K562 (cell line): ENCODE measurements around the gene HOXB6. TPM values are rescaled to one million over a fixed set of nuclear protein-coding genes. Genes with fewer than 3 reads are reported as not detected.

Source experiments
- DDX20 ChIP-seq: fragments of 450-650 bp; IDR thresholded peaks from 2 replicates; pipeline ENCODE4 v1.6.1; 2016; ENCODE audit warnings: missing genetic modification characterization, low read depth, mild to moderate bottlenecking, missing compliant biosample characterization, moderate library complexity
- GABPB1 ChIP-seq: sonication (generic); formaldehyde crosslinking; IDR thresholded peaks from 2 replicates; pipeline ENCODE4 v1.8.0; 2022; ENCODE audit warnings: mild to moderate bottlenecking, missing genetic modification reagents
- MIER1 ChIP-seq: fragments of 450-650 bp; IDR thresholded peaks from 2 replicates; pipeline ENCODE4 v1.6.1; 2016; ENCODE audit warnings: antibody characterized with exemption, mild to moderate bottlenecking, low read depth
- PTRF ChIP-seq: fragments of 450-650 bp; IDR thresholded peaks from 2 replicates; pipeline ENCODE4 v1.6.1; 2016; ENCODE audit warnings: mild to moderate bottlenecking, missing genetic modification characterization, missing compliant biosample characterization
- SOX6 ChIP-seq: fragments of 450-650 bp; IDR thresholded peaks from 2 replicates; pipeline ENCODE4 v1.6.1; 2014; ENCODE audit warnings: mild to moderate bottlenecking
- polyA plus RNA-seq, 8 experiments: library from polyadenylated mRNA; depleted of rRNA in 4 of 8; stranded (reverse) in 5 of 8; unstranded in 3 of 8; fragments of >200 nt; fragmentation: Nextera tagmentation in 2 of 8; fragmentation: Illumina TruSeq in 1 of 8; extraction: Ambion mirVana in 2 of 8; extraction: Trizol in 1 of 8; gene quantifications; 2 replicates each; pipeline versions ENCODE4 v1.2.1 to v1.2.3, GENCODE V29; 2011 to 2014; ENCODE audit warnings: inconsistent platforms in 1 of 8, missing spikeins in 1 of 8
- total RNA-seq, 7 experiments: library from RNA; depleted of rRNA in 6 of 7; stranded (reverse); fragments of >200 nt in 6 of 7; fragmentation: Illumina TruSeq in 2 of 7; extraction: Trizol in 2 of 7; gene quantifications; 2 replicates each; pipeline versions ENCODE4 v1.2.1 to v1.2.3, GENCODE V29; 2011 to 2021; ENCODE audit warnings: low replicate concordance in 1 of 7
- TF ChIP-seq, protein P1 (sequence below), 3 experiments: IDR thresholded peaks in 2 of 3; conservative IDR thresholded peaks in 1 of 3; 2 replicates each; pipeline ENCODE4 v1.5.1; 2011 to 2012; ENCODE audit warnings: low read length in 3 of 3, mild to moderate bottlenecking in 3 of 3, control low read depth in 2 of 3, improper control_type of control experiment in 1 of 3, inconsistent platforms in 1 of 3, low read depth in 1 of 3, mixed read lengths in 1 of 3, moderate library complexity in 1 of 3; ENCODE audit not compliant: insufficient read depth in 2 of 3
- TF ChIP-seq, protein P2 (sequence below): fragments of 450-650 bp; IDR thresholded peaks from 2 replicates; pipeline ENCODE4 v1.6.1; 2016; ENCODE audit warnings: mild to moderate bottlenecking, moderate library complexity
- TF ChIP-seq, protein P3 (sequence below): fragments of 250-450 bp; sonication (Bioruptor Pico); IDR thresholded peaks from 2 replicates; pipeline ENCODE4 v1.5.0; 2020; ENCODE audit warnings: mild to moderate bottlenecking, borderline replicate concordance
- TF ChIP-seq, protein P4 (sequence below): IDR thresholded peaks from 2 replicates; pipeline ENCODE4 v1.6.1; 2014; ENCODE audit warnings: antibody characterized with exemption

HOXB6 gene
- total and polyA plus RNA-seq, 9 of the 15 experiments (the other 6 are each of a cell fraction or from before 2014, with no cell fraction given), result 1.2 to 14.8 (median 4.9) TPM

DNA sequence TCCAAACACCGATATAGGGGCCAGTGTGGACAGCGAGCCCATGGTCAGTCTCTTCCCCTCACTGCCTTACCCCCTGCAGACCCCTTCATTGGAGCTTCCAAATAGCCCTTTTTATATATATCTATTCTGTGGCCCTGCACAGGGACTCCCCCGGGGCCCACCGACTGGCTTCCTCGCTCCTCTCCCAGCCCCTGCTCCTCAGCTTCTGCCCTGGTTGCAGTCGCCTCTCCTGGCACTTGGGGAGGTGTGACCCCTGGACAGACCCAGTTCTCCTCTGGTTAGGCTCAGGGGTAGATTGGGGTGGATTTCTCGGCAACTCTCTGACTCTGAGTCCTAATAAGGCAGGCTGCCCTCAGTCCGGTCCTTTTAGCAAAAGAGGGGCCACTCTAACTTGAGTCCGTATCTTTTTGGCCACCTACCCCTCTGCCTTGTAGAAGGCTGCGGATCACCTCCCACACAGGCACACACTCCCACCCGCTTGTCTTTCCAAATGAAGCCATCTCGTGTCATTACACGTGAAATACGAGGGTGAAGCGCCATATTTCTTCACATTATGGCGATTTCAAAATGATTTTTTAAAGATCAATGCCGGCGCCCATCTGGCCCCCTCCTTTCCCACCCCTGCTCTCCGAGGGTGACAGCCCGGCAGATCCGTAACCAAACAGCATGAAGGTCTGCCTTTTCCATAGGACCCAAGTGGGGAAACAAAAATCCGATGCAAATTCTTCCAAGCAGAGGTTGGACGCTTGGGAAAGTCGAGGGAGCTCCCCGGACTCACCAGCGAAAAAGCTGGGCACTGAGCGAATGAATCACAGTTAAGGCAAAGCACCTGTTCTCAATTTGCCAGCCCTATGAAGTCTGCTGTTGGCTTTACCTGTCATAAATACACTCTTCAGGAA, 23.1 kb upstream of the HOXB6 start (continued):
- TF ChIP-seq, protein P1, sequence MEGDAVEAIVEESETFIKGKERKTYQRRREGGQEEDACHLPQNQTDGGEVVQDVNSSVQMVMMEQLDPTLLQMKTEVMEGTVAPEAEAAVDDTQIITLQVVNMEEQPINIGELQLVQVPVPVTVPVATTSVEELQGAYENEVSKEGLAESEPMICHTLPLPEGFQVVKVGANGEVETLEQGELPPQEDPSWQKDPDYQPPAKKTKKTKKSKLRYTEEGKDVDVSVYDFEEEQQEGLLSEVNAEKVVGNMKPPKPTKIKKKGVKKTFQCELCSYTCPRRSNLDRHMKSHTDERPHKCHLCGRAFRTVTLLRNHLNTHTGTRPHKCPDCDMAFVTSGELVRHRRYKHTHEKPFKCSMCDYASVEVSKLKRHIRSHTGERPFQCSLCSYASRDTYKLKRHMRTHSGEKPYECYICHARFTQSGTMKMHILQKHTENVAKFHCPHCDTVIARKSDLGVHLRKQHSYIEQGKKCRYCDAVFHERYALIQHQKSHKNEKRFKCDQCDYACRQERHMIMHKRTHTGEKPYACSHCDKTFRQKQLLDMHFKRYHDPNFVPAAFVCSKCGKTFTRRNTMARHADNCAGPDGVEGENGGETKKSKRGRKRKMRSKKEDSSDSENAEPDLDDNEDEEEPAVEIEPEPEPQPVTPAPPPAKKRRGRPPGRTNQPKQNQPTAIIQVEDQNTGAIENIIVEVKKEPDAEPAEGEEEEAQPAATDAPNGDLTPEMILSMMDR (IDR thresholded peaks at IDR 0.05 in 2 of 3, conservative IDR thresholded peaks at IDR 0.05 in 1 of 3; ENCODE audit: insufficient read depth in 2 of 3, low read depth in 1 of 3, low read length in 3 of 3), result no peak
- no peak; the same call in 1 of the 2 replicates for TF ChIP-seq GABPB1 (CRISPR knock-in tag)
- no peak for TF ChIP-seq MIER1
- TF ChIP-seq, protein P2, sequence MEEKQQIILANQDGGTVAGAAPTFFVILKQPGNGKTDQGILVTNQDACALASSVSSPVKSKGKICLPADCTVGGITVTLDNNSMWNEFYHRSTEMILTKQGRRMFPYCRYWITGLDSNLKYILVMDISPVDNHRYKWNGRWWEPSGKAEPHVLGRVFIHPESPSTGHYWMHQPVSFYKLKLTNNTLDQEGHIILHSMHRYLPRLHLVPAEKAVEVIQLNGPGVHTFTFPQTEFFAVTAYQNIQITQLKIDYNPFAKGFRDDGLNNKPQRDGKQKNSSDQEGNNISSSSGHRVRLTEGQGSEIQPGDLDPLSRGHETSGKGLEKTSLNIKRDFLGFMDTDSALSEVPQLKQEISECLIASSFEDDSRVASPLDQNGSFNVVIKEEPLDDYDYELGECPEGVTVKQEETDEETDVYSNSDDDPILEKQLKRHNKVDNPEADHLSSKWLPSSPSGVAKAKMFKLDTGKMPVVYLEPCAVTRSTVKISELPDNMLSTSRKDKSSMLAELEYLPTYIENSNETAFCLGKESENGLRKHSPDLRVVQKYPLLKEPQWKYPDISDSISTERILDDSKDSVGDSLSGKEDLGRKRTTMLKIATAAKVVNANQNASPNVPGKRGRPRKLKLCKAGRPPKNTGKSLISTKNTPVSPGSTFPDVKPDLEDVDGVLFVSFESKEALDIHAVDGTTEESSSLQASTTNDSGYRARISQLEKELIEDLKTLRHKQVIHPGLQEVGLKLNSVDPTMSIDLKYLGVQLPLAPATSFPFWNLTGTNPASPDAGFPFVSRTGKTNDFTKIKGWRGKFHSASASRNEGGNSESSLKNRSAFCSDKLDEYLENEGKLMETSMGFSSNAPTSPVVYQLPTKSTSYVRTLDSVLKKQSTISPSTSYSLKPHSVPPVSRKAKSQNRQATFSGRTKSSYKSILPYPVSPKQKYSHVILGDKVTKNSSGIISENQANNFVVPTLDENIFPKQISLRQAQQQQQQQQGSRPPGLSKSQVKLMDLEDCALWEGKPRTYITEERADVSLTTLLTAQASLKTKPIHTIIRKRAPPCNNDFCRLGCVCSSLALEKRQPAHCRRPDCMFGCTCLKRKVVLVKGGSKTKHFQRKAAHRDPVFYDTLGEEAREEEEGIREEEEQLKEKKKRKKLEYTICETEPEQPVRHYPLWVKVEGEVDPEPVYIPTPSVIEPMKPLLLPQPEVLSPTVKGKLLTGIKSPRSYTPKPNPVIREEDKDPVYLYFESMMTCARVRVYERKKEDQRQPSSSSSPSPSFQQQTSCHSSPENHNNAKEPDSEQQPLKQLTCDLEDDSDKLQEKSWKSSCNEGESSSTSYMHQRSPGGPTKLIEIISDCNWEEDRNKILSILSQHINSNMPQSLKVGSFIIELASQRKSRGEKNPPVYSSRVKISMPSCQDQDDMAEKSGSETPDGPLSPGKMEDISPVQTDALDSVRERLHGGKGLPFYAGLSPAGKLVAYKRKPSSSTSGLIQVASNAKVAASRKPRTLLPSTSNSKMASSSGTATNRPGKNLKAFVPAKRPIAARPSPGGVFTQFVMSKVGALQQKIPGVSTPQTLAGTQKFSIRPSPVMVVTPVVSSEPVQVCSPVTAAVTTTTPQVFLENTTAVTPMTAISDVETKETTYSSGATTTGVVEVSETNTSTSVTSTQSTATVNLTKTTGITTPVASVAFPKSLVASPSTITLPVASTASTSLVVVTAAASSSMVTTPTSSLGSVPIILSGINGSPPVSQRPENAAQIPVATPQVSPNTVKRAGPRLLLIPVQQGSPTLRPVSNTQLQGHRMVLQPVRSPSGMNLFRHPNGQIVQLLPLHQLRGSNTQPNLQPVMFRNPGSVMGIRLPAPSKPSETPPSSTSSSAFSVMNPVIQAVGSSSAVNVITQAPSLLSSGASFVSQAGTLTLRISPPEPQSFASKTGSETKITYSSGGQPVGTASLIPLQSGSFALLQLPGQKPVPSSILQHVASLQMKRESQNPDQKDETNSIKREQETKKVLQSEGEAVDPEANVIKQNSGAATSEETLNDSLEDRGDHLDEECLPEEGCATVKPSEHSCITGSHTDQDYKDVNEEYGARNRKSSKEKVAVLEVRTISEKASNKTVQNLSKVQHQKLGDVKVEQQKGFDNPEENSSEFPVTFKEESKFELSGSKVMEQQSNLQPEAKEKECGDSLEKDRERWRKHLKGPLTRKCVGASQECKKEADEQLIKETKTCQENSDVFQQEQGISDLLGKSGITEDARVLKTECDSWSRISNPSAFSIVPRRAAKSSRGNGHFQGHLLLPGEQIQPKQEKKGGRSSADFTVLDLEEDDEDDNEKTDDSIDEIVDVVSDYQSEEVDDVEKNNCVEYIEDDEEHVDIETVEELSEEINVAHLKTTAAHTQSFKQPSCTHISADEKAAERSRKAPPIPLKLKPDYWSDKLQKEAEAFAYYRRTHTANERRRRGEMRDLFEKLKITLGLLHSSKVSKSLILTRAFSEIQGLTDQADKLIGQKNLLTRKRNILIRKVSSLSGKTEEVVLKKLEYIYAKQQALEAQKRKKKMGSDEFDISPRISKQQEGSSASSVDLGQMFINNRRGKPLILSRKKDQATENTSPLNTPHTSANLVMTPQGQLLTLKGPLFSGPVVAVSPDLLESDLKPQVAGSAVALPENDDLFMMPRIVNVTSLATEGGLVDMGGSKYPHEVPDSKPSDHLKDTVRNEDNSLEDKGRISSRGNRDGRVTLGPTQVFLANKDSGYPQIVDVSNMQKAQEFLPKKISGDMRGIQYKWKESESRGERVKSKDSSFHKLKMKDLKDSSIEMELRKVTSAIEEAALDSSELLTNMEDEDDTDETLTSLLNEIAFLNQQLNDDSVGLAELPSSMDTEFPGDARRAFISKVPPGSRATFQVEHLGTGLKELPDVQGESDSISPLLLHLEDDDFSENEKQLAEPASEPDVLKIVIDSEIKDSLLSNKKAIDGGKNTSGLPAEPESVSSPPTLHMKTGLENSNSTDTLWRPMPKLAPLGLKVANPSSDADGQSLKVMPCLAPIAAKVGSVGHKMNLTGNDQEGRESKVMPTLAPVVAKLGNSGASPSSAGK, result peak; percentile 60
- no peak for TF ChIP-seq PTRF (tag)
- no peak for TF ChIP-seq DDX20 (tag)
- TF ChIP-seq SOX6, result no peak
- TF ChIP-seq, protein P3, sequence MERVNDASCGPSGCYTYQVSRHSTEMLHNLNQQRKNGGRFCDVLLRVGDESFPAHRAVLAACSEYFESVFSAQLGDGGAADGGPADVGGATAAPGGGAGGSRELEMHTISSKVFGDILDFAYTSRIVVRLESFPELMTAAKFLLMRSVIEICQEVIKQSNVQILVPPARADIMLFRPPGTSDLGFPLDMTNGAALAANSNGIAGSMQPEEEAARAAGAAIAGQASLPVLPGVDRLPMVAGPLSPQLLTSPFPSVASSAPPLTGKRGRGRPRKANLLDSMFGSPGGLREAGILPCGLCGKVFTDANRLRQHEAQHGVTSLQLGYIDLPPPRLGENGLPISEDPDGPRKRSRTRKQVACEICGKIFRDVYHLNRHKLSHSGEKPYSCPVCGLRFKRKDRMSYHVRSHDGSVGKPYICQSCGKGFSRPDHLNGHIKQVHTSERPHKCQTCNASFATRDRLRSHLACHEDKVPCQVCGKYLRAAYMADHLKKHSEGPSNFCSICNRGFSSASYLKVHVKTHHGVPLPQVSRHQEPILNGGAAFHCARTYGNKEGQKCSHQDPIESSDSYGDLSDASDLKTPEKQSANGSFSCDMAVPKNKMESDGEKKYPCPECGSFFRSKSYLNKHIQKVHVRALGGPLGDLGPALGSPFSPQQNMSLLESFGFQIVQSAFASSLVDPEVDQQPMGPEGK, result no peak
- TF ChIP-seq, protein P4, sequence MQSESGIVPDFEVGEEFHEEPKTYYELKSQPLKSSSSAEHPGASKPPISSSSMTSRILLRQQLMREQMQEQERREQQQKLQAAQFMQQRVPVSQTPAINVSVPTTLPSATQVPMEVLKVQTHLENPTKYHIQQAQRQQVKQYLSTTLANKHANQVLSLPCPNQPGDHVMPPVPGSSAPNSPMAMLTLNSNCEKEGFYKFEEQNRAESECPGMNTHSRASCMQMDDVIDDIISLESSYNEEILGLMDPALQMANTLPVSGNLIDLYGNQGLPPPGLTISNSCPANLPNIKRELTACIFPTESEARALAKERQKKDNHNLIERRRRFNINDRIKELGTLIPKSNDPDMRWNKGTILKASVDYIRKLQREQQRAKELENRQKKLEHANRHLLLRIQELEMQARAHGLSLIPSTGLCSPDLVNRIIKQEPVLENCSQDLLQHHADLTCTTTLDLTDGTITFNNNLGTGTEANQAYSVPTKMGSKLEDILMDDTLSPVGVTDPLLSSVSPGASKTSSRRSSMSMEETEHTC, result no peak
